ENCODE data around the gene HECW1.

HECW1 gene

GRCh38 chr7:43405948-43406347, 293.5 kb downstream of the HECW1 start:
- no peak for DNase-seq (ENCODE audit: low read depth in 1 of 2, low spot score in 1 of 2)

GRCh38 chr7:43406961-43407360, 294.5 kb downstream of the HECW1 start:
- no peak for DNase-seq (ENCODE audit: low read depth in 1 of 2, low spot score in 1 of 2)

- DNase-seq (ENCODE audit: low read depth in 1 of 2, low spot score in 1 of 2), result no peak
These were observed 296.5 kb downstream of the HECW1 start for GRCh38 chr7:43408981-43409380.

GRCh38 chr7:43417455-43417854, 305.0 kb downstream of the HECW1 start:
- DNase-seq (ENCODE audit: low read depth in 1 of 2, low spot score in 1 of 2), result no peak

- DNase-seq (ENCODE audit: low read depth in 1 of 2, low spot score in 1 of 2), result no peak
These were observed 318.0 kb downstream of the HECW1 start for GRCh38 chr7:43430411-43430810.

GRCh38 chr7:43431020-43431595, 318.7 kb downstream of the HECW1 start:
- DNase-seq (ENCODE audit: low read depth in 1 of 2, low spot score in 1 of 2), result no peak

- DNase-seq (ENCODE audit: low read depth in 1 of 2, low spot score in 1 of 2), result no peak
These were observed 321.2 kb downstream of the HECW1 start for GRCh38 chr7:43433639-43434038.

- DNase-seq (ENCODE audit: low read depth in 1 of 2, low spot score in 1 of 2), result no peak
These were observed 324.6 kb downstream of the HECW1 start for GRCh38 chr7:43437001-43437400.

- DNase-seq (ENCODE audit: low read depth in 1 of 2, low spot score in 1 of 2), result no peak
These were observed 326.5 kb downstream of the HECW1 start for GRCh38 chr7:43438897-43439479.

GRCh38 chr7:43439631-43440401, 327.4 kb downstream of the HECW1 start:
- DNase-seq (ENCODE audit: low read depth in 1 of 2, low spot score in 1 of 2), result peak; percentile 32 to 45

GRCh38 chr7:43441231-43442130, 329.0 kb downstream of the HECW1 start:
- no peak for DNase-seq (ENCODE audit: low read depth in 1 of 2, low spot score in 1 of 2)

- no peak for DNase-seq (ENCODE audit: low read depth in 1 of 2, low spot score in 1 of 2)
These were observed 330.9 kb downstream of the HECW1 start for GRCh38 chr7:43443381-43443780.

- no peak for DNase-seq (ENCODE audit: low read depth in 1 of 2, low spot score in 1 of 2)
These were observed 332.5 kb downstream of the HECW1 start for GRCh38 chr7:43444711-43445578.

GRCh38 chr7:43449577-43449976, 337.1 kb downstream of the HECW1 start:
- no peak for DNase-seq (ENCODE audit: low read depth in 1 of 2, low spot score in 1 of 2)

- DNase-seq (ENCODE audit: low read depth in 1 of 2, low spot score in 1 of 2), result no peak
These were observed 338.4 kb downstream of the HECW1 start for GRCh38 chr7:43450894-43451293.

- DNase-seq (ENCODE audit: low read depth in 1 of 2, low spot score in 1 of 2), result no peak
These were observed 342.6 kb downstream of the HECW1 start for GRCh38 chr7:43454936-43455518.

GRCh38 chr7:43456200-43456599, 343.8 kb downstream of the HECW1 start:
- no peak for DNase-seq (ENCODE audit: low read depth in 1 of 2, low spot score in 1 of 2)

GRCh38 chr7:43458330-43459018, 346.0 kb downstream of the HECW1 start:
- no peak for DNase-seq (ENCODE audit: low read depth in 1 of 2, low spot score in 1 of 2)

- DNase-seq (ENCODE audit: low read depth in 1 of 2, low spot score in 1 of 2), result no peak
These were observed 346.5 kb downstream of the HECW1 start for GRCh38 chr7:43459019-43459337.

Data from activated CD4-positive, alpha-beta T cell treated with anti-CD3 and anti-CD28 coated beads, Interleukin-2, amount 50 U/mL, for 24 hours (primary cell).